Mesendoderm (in vitro differentiated cells): ENCODE data around the gene KIF23.

Source experiments
- DNase-seq: peaks from one replicate; pipeline ENCODE4 v3.0.0; 2013
- H2AK5ac ChIP-seq: 2 replicates; pipeline ENCODE4 v1.6.1; 2013; ENCODE audit warnings: low read length, inconsistent platforms
- H2BK120ac ChIP-seq: 2 replicates; pipeline ENCODE4 v1.6.1; 2013; ENCODE audit warnings: low read depth, mild to moderate bottlenecking, low read length, moderate library complexity, mixed read lengths
- H2BK15ac ChIP-seq: replicated peaks from 2 replicates; pipeline ENCODE4 v1.6.1; 2013; ENCODE audit warnings: low read depth, mild to moderate bottlenecking, moderate library complexity
- H2BK5ac ChIP-seq: 2 replicates; pipeline ENCODE4 v1.6.1; 2013; ENCODE audit warnings: low read length, inconsistent platforms
- H3K18ac ChIP-seq: 2 replicates; pipeline ENCODE4 v1.6.1; 2013; ENCODE audit warnings: mild to moderate bottlenecking, low read length, mixed read lengths
- H3K23ac ChIP-seq: one replicate; pipeline ENCODE4 v1.6.1; 2013; ENCODE audit warnings: low read length
- H3K27ac ChIP-seq: 2 replicates; pipeline ENCODE4 v1.5.1; 2013; ENCODE audit warnings: low read depth, mild to moderate bottlenecking, inconsistent platforms, low read length, moderate library complexity
- H3K27me3 ChIP-seq: 2 replicates; pipeline ENCODE4 v1.6.1; 2013; ENCODE audit warnings: low read length, control low read depth, mild to moderate bottlenecking, inconsistent platforms; ENCODE audit not compliant: insufficient read depth, poor library complexity
- H3K36me3 ChIP-seq: 2 replicates; pipeline ENCODE4 v1.6.1; 2013; ENCODE audit warnings: low read length, inconsistent platforms; ENCODE audit not compliant: control insufficient read depth, insufficient read depth
- H3K4ac ChIP-seq: one replicate; pipeline ENCODE4 v1.6.1; 2013; ENCODE audit warnings: low read depth, mild to moderate bottlenecking, low read length, moderate library complexity
- H3K4me1 ChIP-seq: 2 replicates; pipeline ENCODE4 v1.6.1; 2013; ENCODE audit warnings: low read depth, low read length, inconsistent platforms; ENCODE audit not compliant: control insufficient read depth
- H3K4me2 ChIP-seq: 2 replicates; pipeline ENCODE4 v1.6.1; 2013; ENCODE audit warnings: low read length
- H3K4me3 ChIP-seq: 2 replicates; pipeline ENCODE4 v1.5.1; 2013; ENCODE audit warnings: mild to moderate bottlenecking, low read length
- H3K56ac ChIP-seq: one replicate; pipeline ENCODE4 v1.6.1; 2013; ENCODE audit warnings: low read length
- H3K79me1 ChIP-seq: 2 replicates; pipeline ENCODE4 v1.6.1; 2013; ENCODE audit warnings: low read length, inconsistent platforms
- H3K79me2 ChIP-seq: 2 replicates; pipeline ENCODE4 v1.6.1; 2013; ENCODE audit warnings: mild to moderate bottlenecking, low read length; ENCODE audit not compliant: control insufficient read depth, insufficient read depth
- H3K9ac ChIP-seq: 2 replicates; pipeline ENCODE4 v1.6.1; 2013; ENCODE audit warnings: low read length, inconsistent platforms
- H4K5ac ChIP-seq: one replicate; pipeline ENCODE4 v1.6.1; 2013; ENCODE audit warnings: low read length
- H4K8ac ChIP-seq: one replicate; pipeline ENCODE4 v1.6.1; 2013; ENCODE audit warnings: low read depth, mild to moderate bottlenecking, control low read depth, low read length, moderate library complexity
- WGBS: extraction: QIAGEN DNeasy Blood & Tissue Kit; methylation state at CpG from one replicate; pipeline ENCODE4 v1.1.7; 2013; ENCODE audit warnings: low lambda C conversion rate, missing lambda C conversion rate; ENCODE audit not compliant: insufficient coverage; ENCODE audit errors: extremely low coverage; 5-methylcytosine and 5-hydroxymethylcytosine counted together

KIF23 gene

GRCh38 chr15:69480932-69481331, 66.8 kb downstream of the KIF23 start:
- Histone ChIP-seq H3K79me1 (no peaks in the 10 kb centered on the region), H2BK5ac (no peak overlapping the region), H3K79me2 (no peaks in the 10 kb centered on the region), H3K27ac (no peak overlapping the region), H4K8ac (no peak overlapping the region), H2BK15ac (no peak overlapping the region), H3K36me3 (no peaks in the 10 kb centered on the region), H4K5ac (no peak overlapping the region), H3K4me1 (no peaks in the 10 kb centered on the region), H2AK5ac (no peak overlapping the region), H2BK120ac (no peak overlapping the region), H3K23ac (no peak overlapping the region), H3K18ac (no peak overlapping the region), H3K27me3 (no peaks in the 10 kb centered on the region), H3K56ac (no peak overlapping the region), H3K4me2 (no peak overlapping the region), H3K4me3 (no peak overlapping the region), H3K9ac (no peak overlapping the region), H3K4ac (no peak overlapping the region)
- no peak for DNase-seq
- WGBS = no CpG with 5 or more reads among the region's 3 CpGs

GRCh38 chr15:69482686-69483256, 68.6 kb downstream of the KIF23 start:
- no peaks in the 10 kb centered on the region for H3K79me1 ChIP-seq
- no peak overlapping the region for H3K4ac ChIP-seq
- H3K4me3 ChIP-seq = no peak overlapping the region
- no peaks in the 10 kb centered on the region for H3K36me3 ChIP-seq
- H3K4me2 ChIP-seq = no peak overlapping the region
- no peak overlapping the region for H2AK5ac ChIP-seq
- H2BK5ac ChIP-seq = no peak overlapping the region
- H3K27ac ChIP-seq = no peak overlapping the region
- no peak overlapping the region for H3K56ac ChIP-seq
- no peaks in the 10 kb centered on the region for H3K4me1 ChIP-seq
- H3K9ac ChIP-seq = no peak overlapping the region
- H2BK15ac ChIP-seq = no peak overlapping the region
- no peak overlapping the region for H3K18ac ChIP-seq
- H3K23ac ChIP-seq = no peak overlapping the region
- DNase-seq = no peak
- WGBS = no CpG with 5 or more reads among the region's 4 CpGs
- no peak overlapping the region for H4K5ac ChIP-seq
- no peaks in the 10 kb centered on the region for H3K79me2 ChIP-seq
- H3K27me3 ChIP-seq = no peaks in the 10 kb centered on the region
- H4K8ac ChIP-seq = no peak overlapping the region
- no peak overlapping the region for H2BK120ac ChIP-seq

- no peak overlapping the region for H4K5ac ChIP-seq
- H3K56ac ChIP-seq = no peak overlapping the region
- no peak overlapping the region for H3K4me3 ChIP-seq
- no CpG with 5 or more reads among the region's 6 CpGs for WGBS
- DNase-seq = no peak
- H3K18ac ChIP-seq = no peak overlapping the region
- H3K23ac ChIP-seq = no peak overlapping the region
- H3K4ac ChIP-seq = no peak overlapping the region
- no peaks in the 10 kb centered on the region for H3K36me3 ChIP-seq
- H2BK5ac ChIP-seq = no peak overlapping the region
- no peak overlapping the region for H2AK5ac ChIP-seq
- H3K27me3 ChIP-seq = no peaks in the 10 kb centered on the region
- H3K9ac ChIP-seq = no peak overlapping the region
- H2BK120ac ChIP-seq = no peak overlapping the region
- no peaks in the 10 kb centered on the region for H3K4me1 ChIP-seq
- no peak overlapping the region for H2BK15ac ChIP-seq
- H4K8ac ChIP-seq = no peak overlapping the region
- H3K27ac ChIP-seq = no peak overlapping the region
- H3K4me2 ChIP-seq = no peak overlapping the region
- no peaks in the 10 kb centered on the region for H3K79me1 ChIP-seq
- H3K79me2 ChIP-seq = no peaks in the 10 kb centered on the region
Observed at GRCh38 chr15:69484837-69485236, 70.7 kb downstream of the KIF23 start.

GRCh38 chr15:69486481-69487110, 72.4 kb downstream of the KIF23 start:
- Histone ChIP-seq H3K79me2 (no peaks in the 10 kb centered on the region), H4K8ac (no peak overlapping the region), H3K4me1 (no peaks in the 10 kb centered on the region), H3K4me2 (no peak overlapping the region), H3K27ac (no peak overlapping the region), H3K23ac (no peak overlapping the region), H3K27me3 (no peaks in the 10 kb centered on the region), H2BK120ac (no peak overlapping the region), H3K18ac (no peak overlapping the region), H3K56ac (no peak overlapping the region), H3K79me1 (no peaks in the 10 kb centered on the region), H3K4me3 (no peak overlapping the region), H3K9ac (no peak overlapping the region), H2BK5ac (no peak overlapping the region), H2BK15ac (no peak overlapping the region), H3K4ac (no peak overlapping the region), H2AK5ac (no peak overlapping the region), H4K5ac (no peak overlapping the region), H3K36me3 (no peaks in the 10 kb centered on the region)
- no peak for DNase-seq
- no CpG with 5 or more reads among the region's 3 CpGs for WGBS

- Histone ChIP-seq H3K4ac (no peak overlapping the region), H4K5ac (no peak overlapping the region), H2AK5ac (no peak overlapping the region), H3K56ac (no peak overlapping the region), H3K27ac (no peak overlapping the region), H3K4me2 (no peak overlapping the region), H3K4me1 (no peaks in the 10 kb centered on the region), H3K79me2 (no peaks in the 10 kb centered on the region), H3K36me3 (no peaks in the 10 kb centered on the region), H3K79me1 (no peaks in the 10 kb centered on the region), H3K27me3 (no peaks in the 10 kb centered on the region), H2BK120ac (no peak overlapping the region), H2BK5ac (no peak overlapping the region), H3K23ac (no peak overlapping the region), H3K18ac (no peak overlapping the region), H2BK15ac (no peak overlapping the region), H3K4me3 (no peak overlapping the region), H3K9ac (no peak overlapping the region), H4K8ac (no peak overlapping the region)
- DNase-seq = no peak
- WGBS = no CpG with 5 or more reads among the region's 3 CpGs
Observed at GRCh38 chr15:69489073-69489571, 75.0 kb downstream of the KIF23 start.
